ENCODE measurements around the gene OSER1.

Gene OSER1

DNA sequence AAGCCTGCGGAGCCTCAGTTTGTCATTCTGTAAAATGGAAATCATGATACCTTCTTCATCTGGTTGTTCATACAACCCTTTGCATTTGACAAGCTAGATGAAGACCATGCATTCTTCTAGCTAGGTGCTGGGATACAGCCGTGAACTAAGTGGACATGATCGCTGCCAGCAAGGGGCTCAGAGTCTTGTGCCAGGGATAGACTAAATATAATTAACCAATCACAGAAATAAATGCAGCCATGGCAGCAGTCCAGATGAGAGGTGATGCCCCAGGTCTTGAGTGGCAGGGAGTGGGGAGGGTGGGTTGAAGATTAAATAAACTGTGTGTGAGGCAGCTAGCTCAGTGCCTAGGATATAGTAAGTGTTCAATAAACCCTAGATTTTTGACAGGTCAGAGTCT lies 42.8 kb downstream of the OSER1 start:
- TF ChIP-seq, protein P1, sequence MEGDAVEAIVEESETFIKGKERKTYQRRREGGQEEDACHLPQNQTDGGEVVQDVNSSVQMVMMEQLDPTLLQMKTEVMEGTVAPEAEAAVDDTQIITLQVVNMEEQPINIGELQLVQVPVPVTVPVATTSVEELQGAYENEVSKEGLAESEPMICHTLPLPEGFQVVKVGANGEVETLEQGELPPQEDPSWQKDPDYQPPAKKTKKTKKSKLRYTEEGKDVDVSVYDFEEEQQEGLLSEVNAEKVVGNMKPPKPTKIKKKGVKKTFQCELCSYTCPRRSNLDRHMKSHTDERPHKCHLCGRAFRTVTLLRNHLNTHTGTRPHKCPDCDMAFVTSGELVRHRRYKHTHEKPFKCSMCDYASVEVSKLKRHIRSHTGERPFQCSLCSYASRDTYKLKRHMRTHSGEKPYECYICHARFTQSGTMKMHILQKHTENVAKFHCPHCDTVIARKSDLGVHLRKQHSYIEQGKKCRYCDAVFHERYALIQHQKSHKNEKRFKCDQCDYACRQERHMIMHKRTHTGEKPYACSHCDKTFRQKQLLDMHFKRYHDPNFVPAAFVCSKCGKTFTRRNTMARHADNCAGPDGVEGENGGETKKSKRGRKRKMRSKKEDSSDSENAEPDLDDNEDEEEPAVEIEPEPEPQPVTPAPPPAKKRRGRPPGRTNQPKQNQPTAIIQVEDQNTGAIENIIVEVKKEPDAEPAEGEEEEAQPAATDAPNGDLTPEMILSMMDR (IDR thresholded peaks at IDR 0.05): no peak

DNA sequence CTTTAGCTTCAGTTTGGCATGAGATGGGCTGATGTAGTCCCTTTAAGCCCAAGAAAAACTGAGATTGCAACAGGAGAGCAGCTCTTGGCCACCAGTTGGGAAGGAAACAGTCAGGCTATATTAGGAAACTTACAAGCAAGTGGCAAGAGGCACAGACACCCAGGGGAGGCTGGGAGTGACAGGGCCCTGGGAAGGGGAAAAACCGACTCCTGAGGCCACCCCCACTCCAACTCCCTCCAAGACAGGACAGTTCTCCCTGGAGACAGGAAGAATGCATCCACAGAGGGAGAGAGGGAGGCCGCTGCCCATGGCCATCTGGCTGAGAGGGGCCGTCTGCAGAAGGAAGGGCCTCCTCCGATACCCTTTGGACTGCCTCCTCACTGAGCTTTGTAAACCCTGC lies 44.1 kb downstream of the OSER1 start:
- TF ChIP-seq, protein P1 (IDR thresholded peaks at IDR 0.05): no peak

DNA sequence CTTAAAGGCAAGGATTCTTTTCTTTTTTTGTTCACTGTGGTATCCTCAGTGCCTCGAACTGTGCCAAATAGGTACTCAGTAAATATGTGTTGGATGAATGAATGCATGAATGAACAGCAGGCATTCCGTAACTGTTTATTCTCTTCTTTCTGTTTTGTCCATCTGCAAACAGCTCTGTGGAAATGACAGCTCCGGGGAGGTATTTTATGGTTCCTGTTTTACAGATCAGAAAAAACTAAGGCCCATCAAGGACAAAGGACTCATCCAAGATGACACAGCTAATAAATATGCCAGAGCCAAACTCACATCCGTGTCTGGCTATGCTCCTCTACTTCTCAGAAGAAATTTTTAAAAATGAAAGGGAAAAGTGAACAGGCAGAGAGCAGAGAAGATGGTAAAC lies 44.6 kb downstream of the OSER1 start:
- TF ChIP-seq, protein P1 (IDR thresholded peaks at IDR 0.05): no peak

DNA sequence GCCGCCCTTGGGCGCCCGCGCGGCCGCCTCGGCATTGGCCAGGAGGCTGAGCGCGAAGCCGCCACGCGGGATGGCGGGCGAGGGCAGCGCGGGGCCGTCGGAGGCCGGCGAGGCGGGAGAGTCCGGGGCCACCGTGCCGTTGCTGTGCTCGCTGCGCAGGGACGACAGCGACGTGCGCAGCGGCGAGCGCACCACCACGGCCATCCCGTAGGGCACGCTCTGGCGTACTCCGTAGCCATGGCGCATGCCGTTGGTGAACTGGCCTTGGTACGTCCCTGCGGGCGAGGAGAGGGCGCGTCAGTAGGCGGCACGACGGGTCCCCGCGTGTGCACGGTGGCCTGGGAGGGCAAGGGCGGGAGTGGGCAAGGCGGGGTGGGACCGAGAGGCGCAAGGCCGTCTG lies 50.4 kb downstream of the OSER1 start:
- TF ChIP-seq, protein P1 (IDR thresholded peaks at IDR 0.05): no peak

DNA sequence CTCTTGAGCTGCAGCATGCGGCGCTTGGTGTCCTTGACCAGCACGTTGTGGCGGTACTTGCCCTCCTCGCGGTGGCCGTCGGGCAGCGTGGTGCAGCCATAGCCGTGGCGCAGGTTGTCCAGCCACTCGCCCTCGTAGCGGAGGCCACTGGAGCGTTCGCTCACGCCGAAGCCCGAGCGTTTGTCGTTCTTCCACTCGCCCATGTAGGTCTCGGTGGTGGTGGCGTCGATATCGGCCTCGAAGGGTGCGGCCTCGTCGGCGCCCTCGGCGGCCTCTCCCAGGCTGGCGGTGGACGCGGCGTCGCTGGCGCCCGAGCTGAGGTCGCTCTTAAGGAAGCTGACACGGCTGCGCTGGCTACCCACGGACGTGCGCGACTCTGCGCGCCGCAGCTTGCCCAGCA lies 50.9 kb downstream of the OSER1 start:
- TF ChIP-seq, protein P1 (IDR thresholded peaks at IDR 0.05): no peak

DNA sequence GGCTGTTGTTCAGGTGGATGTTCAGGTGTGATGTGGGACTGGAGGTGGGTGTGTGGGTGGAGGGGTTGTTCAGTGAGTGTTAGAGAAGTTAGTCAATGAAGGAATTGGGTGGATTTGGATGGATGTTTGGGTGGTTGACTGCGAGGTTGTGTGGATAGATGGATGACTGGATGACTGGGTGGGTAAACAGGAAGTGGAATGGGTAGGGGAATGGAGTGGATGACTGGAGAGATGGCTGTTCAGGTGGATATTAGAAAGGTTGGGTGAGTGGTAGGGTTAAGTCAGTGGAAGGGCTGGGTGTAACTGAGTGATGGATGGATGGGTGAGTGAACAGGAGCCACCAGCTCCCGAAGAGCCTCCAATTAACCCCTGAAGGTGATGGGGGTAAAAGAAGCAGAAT lies 51.4 kb downstream of the OSER1 start:
- TF ChIP-seq, protein P1 (IDR thresholded peaks at IDR 0.05): no peak

DNA sequence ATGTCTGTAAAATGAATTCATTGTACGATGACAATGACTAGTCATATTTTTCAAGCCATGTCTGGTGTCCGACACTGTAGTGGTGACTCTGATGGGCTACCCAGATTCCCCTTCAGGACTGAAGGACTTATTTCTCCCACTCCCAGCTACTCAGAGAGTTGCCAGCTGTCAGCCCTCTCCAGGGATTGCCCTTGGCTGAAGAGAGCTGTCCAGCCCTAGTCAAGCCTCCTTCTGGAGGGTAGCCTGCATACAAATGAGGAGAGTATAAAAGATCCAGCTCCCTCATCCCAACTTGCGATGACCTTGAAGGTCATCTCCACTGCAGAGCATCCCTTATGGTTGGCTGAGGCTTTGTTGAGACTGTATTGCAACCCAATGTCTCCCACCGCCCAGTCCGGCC lies 53.5 kb downstream of the OSER1 start:
- TF ChIP-seq, protein P1 (IDR thresholded peaks at IDR 0.05): no peak

DNA sequence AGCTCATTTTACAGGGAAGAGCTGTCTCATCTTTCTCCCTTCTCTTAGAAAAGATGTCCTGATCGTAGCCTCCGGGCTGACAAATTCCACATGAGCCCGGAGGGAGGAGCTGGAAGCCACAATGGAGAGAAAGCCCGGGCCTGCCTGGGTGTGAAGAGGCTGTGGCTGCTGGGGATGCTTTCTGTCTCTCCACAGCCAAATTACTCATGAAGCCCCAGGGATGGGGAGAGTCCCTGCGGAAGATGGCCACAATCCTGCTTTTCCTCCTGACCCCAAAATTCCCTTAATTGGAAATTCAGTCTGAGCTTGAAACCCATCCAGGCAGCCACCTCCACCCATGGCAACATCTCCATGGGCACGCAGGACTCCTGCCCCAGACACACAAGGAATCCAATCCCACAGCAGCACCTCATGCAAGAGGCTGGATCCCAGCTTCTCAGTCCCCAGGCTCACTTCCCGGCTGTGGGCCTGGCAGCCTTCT lies 56.0 kb downstream of the OSER1 start:
- TF ChIP-seq, protein P1 (IDR thresholded peaks at IDR 0.05): no peak
